ENCODE results near the gene BRWD1. TPM values are rescaled to one million over a fixed set of nuclear protein-coding genes. Genes with fewer than 3 reads are reported as not detected.

The BRWD1 gene
- total and polyA plus RNA-seq, 3 donors from 2014 or later: 32.8 to 123 (median 102) TPM

DNA sequence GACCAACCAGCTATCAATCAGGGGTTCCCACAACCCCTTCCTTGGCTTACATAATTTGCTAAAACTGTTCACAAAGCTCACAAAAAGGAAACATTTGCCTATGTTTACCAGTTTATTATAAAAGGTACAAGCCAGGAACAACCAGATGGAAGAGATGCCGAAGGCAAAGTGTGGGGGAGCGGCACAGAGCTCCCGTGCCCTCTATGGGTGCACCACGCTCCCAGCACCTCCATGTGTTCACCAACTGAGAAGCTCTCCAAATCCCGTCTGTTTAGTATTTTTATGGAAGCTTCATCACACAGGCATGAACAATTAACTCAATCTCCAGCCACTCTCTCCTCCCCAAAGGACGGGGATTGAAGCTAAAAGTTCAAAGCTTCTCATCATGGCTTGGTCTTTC lies 163.1 kb downstream of the BRWD1 start:
- H3K4me1 ChIP-seq: no peaks in the 10 kb centered on the region
- no peak for DNase-seq
- H3K9me3 ChIP-seq: no peaks in the 10 kb centered on the region
- H3K27ac ChIP-seq: no peak overlapping the region
- H3K27me3 ChIP-seq: no peaks in the 10 kb centered on the region
- H3K36me3 ChIP-seq (ENCODE audit: low read depth, missing control alignments): no peaks in the 10 kb centered on the region
- no peak overlapping the region for H3K4me3 ChIP-seq
- 91 to 92% methylated on average over 6 of the region's 6 CpGs for WGBS, 2 donors
- intact Hi-C loops (cut with DNase I; ENCODE audit: low total_unique reads): no loop called here
- no peak for TF ChIP-seq POLR2A (IDR thresholded peaks at IDR 0.05)
- TF ChIP-seq, protein P1, sequence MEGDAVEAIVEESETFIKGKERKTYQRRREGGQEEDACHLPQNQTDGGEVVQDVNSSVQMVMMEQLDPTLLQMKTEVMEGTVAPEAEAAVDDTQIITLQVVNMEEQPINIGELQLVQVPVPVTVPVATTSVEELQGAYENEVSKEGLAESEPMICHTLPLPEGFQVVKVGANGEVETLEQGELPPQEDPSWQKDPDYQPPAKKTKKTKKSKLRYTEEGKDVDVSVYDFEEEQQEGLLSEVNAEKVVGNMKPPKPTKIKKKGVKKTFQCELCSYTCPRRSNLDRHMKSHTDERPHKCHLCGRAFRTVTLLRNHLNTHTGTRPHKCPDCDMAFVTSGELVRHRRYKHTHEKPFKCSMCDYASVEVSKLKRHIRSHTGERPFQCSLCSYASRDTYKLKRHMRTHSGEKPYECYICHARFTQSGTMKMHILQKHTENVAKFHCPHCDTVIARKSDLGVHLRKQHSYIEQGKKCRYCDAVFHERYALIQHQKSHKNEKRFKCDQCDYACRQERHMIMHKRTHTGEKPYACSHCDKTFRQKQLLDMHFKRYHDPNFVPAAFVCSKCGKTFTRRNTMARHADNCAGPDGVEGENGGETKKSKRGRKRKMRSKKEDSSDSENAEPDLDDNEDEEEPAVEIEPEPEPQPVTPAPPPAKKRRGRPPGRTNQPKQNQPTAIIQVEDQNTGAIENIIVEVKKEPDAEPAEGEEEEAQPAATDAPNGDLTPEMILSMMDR (IDR thresholded peaks at IDR 0.05): no peak

DNA sequence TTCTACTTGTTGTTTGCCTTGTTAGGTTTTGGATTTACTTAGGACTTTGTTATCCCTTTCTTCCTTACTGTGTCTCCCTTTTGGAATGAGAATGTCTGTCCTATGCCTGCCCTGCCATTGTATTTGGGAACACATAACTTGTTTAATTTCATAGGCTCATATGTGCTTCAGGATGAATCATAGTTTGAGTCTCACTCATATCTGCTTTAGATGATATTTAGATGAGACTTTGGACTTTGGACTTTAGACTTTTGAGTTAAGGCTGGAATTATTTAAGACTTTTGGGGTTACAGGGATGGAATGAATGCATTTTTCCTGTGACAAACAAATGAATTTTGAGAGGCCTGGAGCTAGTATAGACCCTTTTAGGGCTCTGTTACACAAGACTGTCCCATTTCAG lies 163.6 kb downstream of the BRWD1 start:
- H3K36me3 ChIP-seq (ENCODE audit: low read depth, missing control alignments): no peaks in the 10 kb centered on the region
- no peaks in the 10 kb centered on the region for H3K9me3 ChIP-seq
- no peak for DNase-seq
- no peak overlapping the region for H3K4me3 ChIP-seq
- TF ChIP-seq, protein P1 (IDR thresholded peaks at IDR 0.05): no peak
- TF ChIP-seq POLR2A (IDR thresholded peaks at IDR 0.05): no peak
- intact Hi-C loops (cut with DNase I; ENCODE audit: low total_unique reads): no loop called here
- H3K4me1 ChIP-seq: no peaks in the 10 kb centered on the region
- no peak overlapping the region for H3K27ac ChIP-seq
- H3K27me3 ChIP-seq: no peaks in the 10 kb centered on the region

DNA sequence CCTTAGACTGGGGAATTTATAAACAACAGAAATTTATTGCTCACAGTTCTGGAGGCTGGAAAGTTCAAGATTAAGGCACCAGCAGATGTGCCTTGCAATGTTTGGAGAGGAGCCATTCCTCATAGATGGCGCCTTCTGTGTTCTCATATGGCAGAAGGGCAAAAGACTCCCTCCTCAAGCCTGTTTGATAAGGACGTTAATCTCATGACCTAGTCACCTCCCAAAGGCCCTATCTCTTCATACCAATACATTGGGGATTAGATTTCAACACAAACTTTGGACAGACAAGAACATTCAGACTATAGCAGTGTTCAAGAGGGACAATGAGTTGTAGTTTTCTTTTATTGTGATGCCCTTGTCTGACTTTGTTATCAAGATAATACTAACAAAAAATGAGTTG lies 164.5 kb downstream of the BRWD1 start:
- Histone ChIP-seq H3K4me3 (no peak overlapping the region), H3K36me3 (ENCODE audit: low read depth, missing control alignments) (no peaks in the 10 kb centered on the region), H3K27ac (no peak overlapping the region), H3K9me3 (no peaks in the 10 kb centered on the region), H3K27me3 (no peaks in the 10 kb centered on the region), H3K4me1 (no peaks in the 10 kb centered on the region)
- TF ChIP-seq POLR2A (IDR thresholded peaks at IDR 0.05): no peak
- TF ChIP-seq, protein P1 (IDR thresholded peaks at IDR 0.05): no peak
- DNase-seq: no peak
- 55 to 81% methylated on average over 2 of the region's 2 CpGs for WGBS, 2 donors
- intact Hi-C loops (cut with DNase I; ENCODE audit: low total_unique reads): no loop called here

DNA sequence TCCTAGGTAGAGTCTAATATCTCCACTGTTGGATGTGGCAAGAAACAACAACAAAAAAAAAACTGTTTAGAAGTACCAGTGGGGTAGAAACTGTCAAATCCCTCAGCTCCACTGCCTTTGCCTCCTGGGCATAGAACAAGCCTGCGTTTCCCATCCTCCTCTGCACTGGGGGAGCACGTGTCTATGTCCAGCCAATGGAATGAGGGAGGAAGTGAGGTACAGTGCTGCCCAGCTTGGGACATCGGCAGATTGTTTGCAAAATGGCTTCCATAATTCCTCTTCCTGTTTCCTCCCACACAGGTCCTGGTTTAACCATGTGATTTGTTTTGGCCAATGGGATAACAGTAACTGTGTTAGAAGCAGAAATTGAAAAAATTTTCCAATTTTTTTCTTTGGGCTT lies 169.2 kb downstream of the BRWD1 start:
- DNase-seq: no peak
- H3K4me3 ChIP-seq: no peak overlapping the region
- H3K9me3 ChIP-seq: no peaks in the 10 kb centered on the region
- H3K27me3 ChIP-seq: no peaks in the 10 kb centered on the region
- TF ChIP-seq, protein P1 (IDR thresholded peaks at IDR 0.05): no peak
- no peak for TF ChIP-seq POLR2A (IDR thresholded peaks at IDR 0.05)
- 85 to 87% methylated on average over 3 of the region's 3 CpGs for WGBS, 2 donors
- no peaks in the 10 kb centered on the region for H3K36me3 ChIP-seq (ENCODE audit: low read depth, missing control alignments)
- H3K27ac ChIP-seq: no peak overlapping the region
- H3K4me1 ChIP-seq: no peaks in the 10 kb centered on the region
- intact Hi-C loops (cut with DNase I; ENCODE audit: low total_unique reads): no loop called here

DNA sequence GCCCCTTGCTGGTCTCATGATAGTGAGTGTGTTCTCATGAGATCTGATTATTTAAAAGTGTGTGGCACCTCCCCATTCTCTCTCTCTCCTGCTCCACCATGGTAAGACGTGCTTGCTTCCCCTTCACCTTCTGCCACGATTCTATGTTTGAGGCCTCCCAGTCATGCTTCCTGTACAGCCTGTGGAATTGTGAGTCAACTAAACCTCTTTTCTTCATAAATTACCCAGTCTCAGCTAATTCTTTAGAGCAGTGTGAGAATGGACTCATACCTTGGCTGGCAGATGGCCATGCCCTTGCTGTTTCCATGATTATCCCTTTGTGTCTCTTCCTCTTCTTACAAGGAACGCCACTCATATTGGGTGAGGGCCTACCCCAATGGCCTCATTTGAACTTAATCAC lies 170.5 kb downstream of the BRWD1 start:
- Histone ChIP-seq H3K27ac (no peak overlapping the region), H3K9me3 (no peaks in the 10 kb centered on the region), H3K36me3 (ENCODE audit: low read depth, missing control alignments) (no peaks in the 10 kb centered on the region), H3K4me3 (no peak overlapping the region), H3K27me3 (no peaks in the 10 kb centered on the region), H3K4me1 (no peaks in the 10 kb centered on the region)
- 92 to 96% methylated on average over 3 of the region's 3 CpGs for WGBS, 2 donors
- TF ChIP-seq POLR2A (IDR thresholded peaks at IDR 0.05): no peak
- TF ChIP-seq, protein P1 (IDR thresholded peaks at IDR 0.05): no peak
- intact Hi-C loops (cut with DNase I; ENCODE audit: low total_unique reads): no loop called here
- DNase-seq: no peak
